Measurements from ENCODE around the gene DOCK3. TPM values are rescaled to one million over a fixed set of nuclear protein-coding genes. Genes with fewer than 3 reads are reported as not detected.

DOCK3 gene
- total RNA-seq, 2 donors from 2014 or later = 7.7 to 8.5 TPM

GRCh38 chr3:50657816-50658215, 16.9 kb upstream of the DOCK3 start:
- no peaks in the 10 kb centered on the region for H3K4me1 ChIP-seq (ENCODE audit: control insufficient read depth, insufficient read depth, low read length)
- Mint-ChIP-seq H3K9me3 (no peaks in the 10 kb centered on the region), H3K27ac (no peak overlapping the region), H3K4me1 (peaks cover 8% of the 10 kb centered on the region), H3K4me3 (no peak overlapping the region), H3K36me3 (ENCODE audit: low read depth) (no peaks in the 10 kb centered on the region), H3K27me3 (ENCODE audit: insufficient read depth) (peaks cover 8% of the 10 kb centered on the region)
- 90 to 94% methylated on average over 2 to 3 of the region's 3 CpGs for WGBS, 2 experiments (ENCODE audit: insufficient coverage in 1 of 2, insufficient read length in 1 of 2)
- no peaks in the 10 kb centered on the region for H3K9me3 ChIP-seq (ENCODE audit: control insufficient read depth, low read length)
- H3K9ac ChIP-seq (ENCODE audit: extremely low read depth, low read length, poor library complexity, severe bottlenecking) = no peak overlapping the region
- no peaks in the 10 kb centered on the region for H3K36me3 ChIP-seq (ENCODE audit: control insufficient read depth, insufficient read depth, low read length)
- H3K27me3 ChIP-seq (ENCODE audit: control insufficient read depth, insufficient read depth, low read length, poor library complexity, severe bottlenecking) = no peaks in the 10 kb centered on the region
- no peak overlapping the region for H3K4me3 ChIP-seq (ENCODE audit: low read length)
- H3K27ac ChIP-seq (ENCODE audit: low read depth, low read length) = no peak overlapping the region
- no peak for DNase-seq
- no peak for TF ChIP-seq CTCF (conservative IDR thresholded peaks at IDR 0.05)

GRCh38 chr3:50658416-50658815, 16.3 kb upstream of the DOCK3 start:
- peak; percentile 26 for DNase-seq
- H3K27ac Mint-ChIP-seq = no peak overlapping the region
- H3K4me3 Mint-ChIP-seq = no peak overlapping the region
- Histone ChIP-seq H3K9ac (ENCODE audit: extremely low read depth, low read length, poor library complexity, severe bottlenecking) (no peak overlapping the region), H3K4me3 (ENCODE audit: low read length) (no peak overlapping the region), H3K36me3 (ENCODE audit: control insufficient read depth, insufficient read depth, low read length) (no peaks in the 10 kb centered on the region), H3K4me1 (ENCODE audit: control insufficient read depth, insufficient read depth, low read length) (no peaks in the 10 kb centered on the region), H3K27me3 (ENCODE audit: control insufficient read depth, insufficient read depth, low read length, poor library complexity, severe bottlenecking) (no peaks in the 10 kb centered on the region), H3K27ac (ENCODE audit: low read depth, low read length) (no peak overlapping the region), H3K9me3 (ENCODE audit: control insufficient read depth, low read length) (no peaks in the 10 kb centered on the region)
- H3K36me3 Mint-ChIP-seq (ENCODE audit: low read depth) = no peaks in the 10 kb centered on the region
- H3K9me3 Mint-ChIP-seq = no peaks in the 10 kb centered on the region
- peaks cover 8% of the 10 kb centered on the region for H3K4me1 Mint-ChIP-seq
- peaks cover 8% of the 10 kb centered on the region for H3K27me3 Mint-ChIP-seq (ENCODE audit: insufficient read depth)
- WGBS, 2 experiments (ENCODE audit: insufficient coverage in 1 of 2, insufficient read length in 1 of 2) = 91 to 95% methylated on average over 4 to 6 of the region's 6 CpGs
- no peak for TF ChIP-seq CTCF (conservative IDR thresholded peaks at IDR 0.05)

GRCh38 chr3:50658831-50659230, 15.9 kb upstream of the DOCK3 start:
- DNase-seq = peak; percentile 13
- Histone ChIP-seq H3K27me3 (ENCODE audit: control insufficient read depth, insufficient read depth, low read length, poor library complexity, severe bottlenecking) (no peaks in the 10 kb centered on the region), H3K4me3 (ENCODE audit: low read length) (no peak overlapping the region), H3K9me3 (ENCODE audit: control insufficient read depth, low read length) (no peaks in the 10 kb centered on the region), H3K36me3 (ENCODE audit: control insufficient read depth, insufficient read depth, low read length) (no peaks in the 10 kb centered on the region), H3K9ac (ENCODE audit: extremely low read depth, low read length, poor library complexity, severe bottlenecking) (no peak overlapping the region), H3K27ac (ENCODE audit: low read depth, low read length) (no peak overlapping the region), H3K4me1 (ENCODE audit: control insufficient read depth, insufficient read depth, low read length) (no peaks in the 10 kb centered on the region)
- Mint-ChIP-seq H3K27me3 (ENCODE audit: insufficient read depth) (peaks cover 8% of the 10 kb centered on the region), H3K36me3 (ENCODE audit: low read depth) (no peaks in the 10 kb centered on the region), H3K27ac (no peak overlapping the region), H3K4me3 (no peak overlapping the region), H3K9me3 (no peaks in the 10 kb centered on the region), H3K4me1 (peaks cover 8% of the 10 kb centered on the region)
- WGBS, 2 experiments (ENCODE audit: insufficient coverage in 1 of 2, insufficient read length in 1 of 2) = 92 to 100% methylated on average over 2 to 3 of the region's 3 CpGs
- no peak for TF ChIP-seq CTCF (conservative IDR thresholded peaks at IDR 0.05)
